Measurements from ENCODE around the gene NAP1L5. TPM values are rescaled to one million over a fixed set of nuclear protein-coding genes. Genes with fewer than 3 reads are reported as not detected.

NAP1L5 gene
- total and polyA plus RNA-seq, 8 donors = 3.2 to 12.5 (median 11.8) TPM

- H3K4me3 ChIP-seq = peak overlapping the region in 1 of 2 donors; percentile 54
- no peak for ATAC-seq
- DNase-seq = no peak
Observed at GRCh38 chr4:88696630-88697029, 999 bp downstream of the NAP1L5 start.

GRCh38 chr4:88693792-88694191 is 3.8 kb downstream of the NAP1L5 start:
- Histone ChIP-seq H3K27ac (no peak overlapping the region), H3K4me3 (no peak overlapping the region), H3K36me3 (peaks cover 0 to 55% of the 10 kb centered on the region in 2 donors), H3K4me1 (no peaks in the 10 kb centered on the region), H3K9me3 (no peaks in the 10 kb centered on the region), H3K27me3 (no peaks in the 10 kb centered on the region)
- TF ChIP-seq CTCF (IDR thresholded peaks at IDR 0.05) = no peak
- intact Hi-C loops (cut with DNase I) = no loop called here
- ATAC-seq = no peak
- DNase-seq = no peak

More at GRCh38 chr4:88696630-88697029, 999 bp downstream of the NAP1L5 start:
- Histone ChIP-seq H3K36me3 (peaks cover 0 to 27% of the 10 kb centered on the region in 2 donors), H3K9me3 (no peaks in the 10 kb centered on the region), H3K27ac (no peak overlapping the region), H3K4me1 (no peaks in the 10 kb centered on the region), H3K27me3 (no peaks in the 10 kb centered on the region)
- no peak for TF ChIP-seq CTCF (IDR thresholded peaks at IDR 0.05)
- intact Hi-C loops (cut with DNase I) = no loop called here

- no peak for DNase-seq
- intact Hi-C loops (cut with DNase I) = no loop called here
- TF ChIP-seq CTCF (IDR thresholded peaks at IDR 0.05) = no peak
- Histone ChIP-seq H3K27me3 (no peaks in the 10 kb centered on the region), H3K27ac (no peak overlapping the region), H3K9me3 (no peaks in the 10 kb centered on the region), H3K36me3 (peaks cover 0 to 57% of the 10 kb centered on the region in 2 donors), H3K4me1 (no peaks in the 10 kb centered on the region), H3K4me3 (no peak overlapping the region)
- peak; percentile 57 for ATAC-seq
Observed at GRCh38 chr4:88690355-88690754, 7.3 kb downstream of the NAP1L5 start.

- H3K27ac ChIP-seq = no peak overlapping the region
- DNase-seq (no peak), ATAC-seq (no peak)
- intact Hi-C loops (cut with DNase I) = no loop called here
- H3K27me3 ChIP-seq = no peaks in the 10 kb centered on the region
- H3K4me1 ChIP-seq = no peaks in the 10 kb centered on the region
- no peak overlapping the region for H3K4me3 ChIP-seq
- H3K9me3 ChIP-seq = no peaks in the 10 kb centered on the region
- peaks cover 0 to 80% of the 10 kb centered on the region in 2 donors for H3K36me3 ChIP-seq
- no peak for TF ChIP-seq CTCF (IDR thresholded peaks at IDR 0.05)
Observed at GRCh38 chr4:88681209-88681608, 16.4 kb downstream of the NAP1L5 start.

GRCh38 chr4:88675543-88675942 is 22.1 kb downstream of the NAP1L5 start:
- Histone ChIP-seq H3K36me3 (peaks cover 0 to 67% of the 10 kb centered on the region in 2 donors), H3K27ac (no peak overlapping the region), H3K9me3 (no peaks in the 10 kb centered on the region), H3K4me1 (no peaks in the 10 kb centered on the region), H3K27me3 (no peaks in the 10 kb centered on the region), H3K4me3 (no peak overlapping the region)
- intact Hi-C loops (cut with DNase I) = no loop called here
- DNase-seq (no peak), ATAC-seq (no peak)
- TF ChIP-seq CTCF (IDR thresholded peaks at IDR 0.05) = no peak

All from left lung (tissue), 10 donors.